NCI-H1436 treated with DMSO at 0.1 percent for 48 hours (cell line): Measurements from ENCODE around the gene BCO2.

Source experiments
- DNase-seq: peaks from one replicate; lab custom pipeline; 2025; lab: John Stamatoyannopoulos, UW

Gene BCO2

DNA sequence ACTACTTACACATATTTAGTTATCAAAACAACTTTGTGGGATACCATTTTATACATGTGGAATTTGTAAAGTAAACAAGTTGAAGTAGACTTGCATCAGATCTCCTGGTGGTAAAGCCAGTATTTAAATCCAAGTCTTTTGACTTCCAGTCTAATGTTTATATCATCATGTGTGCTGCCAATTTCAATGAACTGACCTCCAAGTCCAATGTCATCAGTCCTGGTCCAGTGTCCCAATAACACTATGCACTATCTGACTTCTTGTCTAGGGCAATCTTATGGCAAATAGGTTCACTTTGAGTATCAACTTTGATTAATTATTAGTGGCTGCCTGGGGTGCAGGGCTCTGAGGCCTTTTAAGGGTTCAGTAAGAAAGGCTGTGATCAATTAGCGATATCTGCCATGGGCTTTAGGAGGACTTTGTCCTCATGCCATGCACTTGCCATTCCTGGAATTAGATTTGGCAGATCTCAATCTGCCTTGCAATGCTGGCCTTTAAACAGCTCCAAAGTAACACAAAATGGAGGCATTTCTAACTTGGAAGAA, 41.3 kb downstream of the BCO2 start:
- DNase-seq: no peak

DNA sequence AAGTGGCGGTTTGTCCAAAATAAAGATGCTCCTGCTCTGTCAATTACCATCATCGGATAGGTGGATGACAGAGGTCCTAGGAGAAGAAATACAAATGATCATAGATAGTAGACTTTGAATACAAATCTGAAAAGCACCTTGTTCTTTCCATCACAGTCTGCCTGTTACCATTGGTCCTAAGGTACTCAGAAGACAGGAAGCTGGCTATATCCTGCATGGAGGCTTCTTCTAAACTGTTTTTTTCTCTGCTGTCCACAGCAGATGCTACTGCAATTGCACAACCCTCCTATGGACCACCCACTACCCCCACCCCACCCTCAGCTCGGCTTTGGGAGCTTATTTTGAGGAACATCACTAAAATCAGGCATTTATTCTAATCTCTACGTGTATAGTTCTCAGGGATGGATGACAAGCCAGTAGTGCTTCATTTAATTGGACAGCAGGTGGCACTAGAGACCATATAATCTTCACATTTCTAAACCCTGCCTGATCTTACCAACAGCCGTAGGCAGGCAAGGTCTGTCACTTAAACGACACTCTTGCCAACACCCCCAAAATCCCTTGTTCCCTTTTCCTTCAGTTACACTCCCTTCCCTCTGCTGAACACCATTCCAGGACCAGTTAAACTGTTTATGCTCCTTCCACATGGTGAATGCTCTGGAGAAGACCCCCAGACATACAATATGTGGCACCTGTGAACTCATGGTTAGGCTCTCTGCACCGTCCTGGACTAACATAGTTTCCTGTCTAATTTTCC, 44.3 kb downstream of the BCO2 start:
- peak; percentile 57 for DNase-seq

DNA sequence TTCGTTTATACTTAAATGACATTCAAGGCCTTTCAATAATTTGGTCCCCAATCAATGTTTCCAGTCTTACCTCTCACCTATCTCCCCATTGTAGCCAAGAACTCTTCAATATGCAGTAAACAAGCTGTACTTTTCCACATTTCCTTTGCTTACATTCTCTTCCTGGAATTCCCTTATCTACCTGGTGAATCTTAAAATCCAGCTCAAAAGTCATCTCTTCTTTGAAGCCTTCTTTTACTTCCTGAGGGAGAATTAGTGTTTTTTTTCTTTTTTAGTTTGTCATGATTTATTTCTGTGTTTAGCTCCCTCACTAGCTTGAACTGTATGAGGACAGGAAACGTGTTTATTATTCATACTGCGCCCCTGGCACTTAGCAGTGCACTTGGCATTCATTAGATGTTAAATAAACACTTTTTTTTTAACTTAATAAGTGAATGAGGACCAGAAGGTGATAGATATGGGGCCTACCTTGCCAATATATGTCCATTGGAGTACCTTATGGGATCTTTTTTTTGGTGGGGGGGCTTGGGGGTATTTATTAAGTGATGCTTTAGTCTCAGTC, 46.0 kb downstream of the BCO2 start:
- DNase-seq: no peak

DNA sequence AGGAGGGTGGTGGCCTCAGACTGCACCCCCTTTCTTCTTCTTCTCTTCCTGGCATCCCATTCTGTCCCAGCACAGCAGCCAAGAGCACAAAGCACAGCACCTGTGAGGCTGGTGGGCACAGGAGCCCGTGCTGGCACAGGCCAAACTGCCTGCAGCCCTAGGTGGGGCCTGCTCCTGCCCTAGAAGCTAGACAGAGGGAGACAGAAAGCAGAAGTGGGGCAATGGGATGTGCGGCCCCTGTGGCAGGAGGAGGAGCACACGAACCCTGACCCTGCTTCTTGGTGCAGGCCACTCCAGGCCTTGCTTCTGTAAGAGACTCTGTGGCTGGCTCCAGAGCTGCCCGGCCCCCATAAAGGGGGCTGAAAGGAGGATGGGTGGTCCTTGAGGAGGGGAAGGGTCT, 47.0 kb downstream of the BCO2 start:
- DNase-seq: no peak

DNA sequence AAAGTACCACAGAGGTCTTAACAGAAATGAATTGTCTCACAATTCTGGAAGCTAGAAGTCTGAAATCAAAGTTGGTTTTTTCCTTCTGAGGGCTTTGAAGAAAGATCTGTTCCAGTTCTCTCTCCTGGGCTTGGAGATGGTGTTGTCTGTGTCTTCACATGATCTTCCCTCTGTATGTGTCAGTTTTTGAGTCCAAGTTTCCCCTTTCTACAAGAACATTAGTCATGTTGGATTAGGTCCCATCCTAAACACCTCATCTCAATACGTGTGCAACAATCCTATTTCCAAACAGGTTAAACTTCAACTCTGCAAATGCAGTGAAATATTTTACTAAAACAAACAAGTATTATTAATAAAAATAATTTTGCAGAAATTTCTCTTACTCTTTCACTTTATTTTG, 47.8 kb downstream of the BCO2 start:
- DNase-seq: no peak

DNA sequence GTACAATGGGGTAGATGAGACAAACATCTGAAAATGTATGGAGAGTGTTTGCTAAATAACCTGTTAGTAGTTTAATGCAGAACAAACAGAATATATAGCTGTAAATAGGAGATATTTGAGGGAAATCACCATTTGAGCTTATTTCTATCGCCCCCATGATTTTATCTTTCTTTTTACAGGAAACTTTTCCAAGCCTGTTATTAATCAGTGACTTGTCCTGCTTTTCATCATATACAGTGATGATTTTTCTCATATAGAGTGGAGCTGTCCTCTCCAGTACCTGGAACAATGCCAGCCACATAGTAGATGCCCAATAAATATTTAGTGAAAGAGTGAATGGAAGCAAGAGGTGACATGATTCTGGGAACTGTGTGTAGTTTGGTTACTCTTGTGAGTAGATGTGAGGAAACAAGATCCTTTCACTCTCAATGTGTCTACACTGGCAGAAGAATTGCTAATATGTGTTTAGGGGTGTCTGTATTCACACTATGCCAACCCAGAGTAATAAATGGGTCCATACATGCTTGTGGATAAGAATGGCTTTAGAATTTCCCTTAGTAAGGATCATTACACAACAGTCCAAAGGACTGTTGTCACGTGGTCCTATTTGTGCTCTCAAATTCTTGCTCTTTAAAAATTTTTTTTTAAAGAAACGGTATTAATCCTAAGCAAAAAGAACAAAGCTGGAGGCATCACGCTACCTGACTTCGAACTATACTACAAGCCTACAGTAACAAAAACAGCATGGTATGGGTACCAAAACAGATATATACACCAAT, 48.6 kb downstream of the BCO2 start:
- DNase-seq: no peak

DNA sequence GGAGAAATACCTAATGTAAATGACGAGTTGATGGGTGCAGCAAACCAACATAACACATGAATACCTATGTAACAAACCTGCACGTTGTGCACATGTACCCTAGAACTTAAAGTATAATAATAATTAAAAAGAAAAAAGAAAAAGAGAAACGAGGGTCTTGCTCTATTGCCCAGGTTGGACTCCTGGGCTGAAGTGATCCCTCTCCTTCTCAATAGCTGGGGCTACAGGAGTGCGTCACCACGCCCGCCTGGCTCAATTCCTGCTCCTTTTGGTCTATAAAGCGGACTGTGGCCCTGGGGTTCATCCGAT, 50.4 kb downstream of the BCO2 start:
- no peak for DNase-seq

DNA sequence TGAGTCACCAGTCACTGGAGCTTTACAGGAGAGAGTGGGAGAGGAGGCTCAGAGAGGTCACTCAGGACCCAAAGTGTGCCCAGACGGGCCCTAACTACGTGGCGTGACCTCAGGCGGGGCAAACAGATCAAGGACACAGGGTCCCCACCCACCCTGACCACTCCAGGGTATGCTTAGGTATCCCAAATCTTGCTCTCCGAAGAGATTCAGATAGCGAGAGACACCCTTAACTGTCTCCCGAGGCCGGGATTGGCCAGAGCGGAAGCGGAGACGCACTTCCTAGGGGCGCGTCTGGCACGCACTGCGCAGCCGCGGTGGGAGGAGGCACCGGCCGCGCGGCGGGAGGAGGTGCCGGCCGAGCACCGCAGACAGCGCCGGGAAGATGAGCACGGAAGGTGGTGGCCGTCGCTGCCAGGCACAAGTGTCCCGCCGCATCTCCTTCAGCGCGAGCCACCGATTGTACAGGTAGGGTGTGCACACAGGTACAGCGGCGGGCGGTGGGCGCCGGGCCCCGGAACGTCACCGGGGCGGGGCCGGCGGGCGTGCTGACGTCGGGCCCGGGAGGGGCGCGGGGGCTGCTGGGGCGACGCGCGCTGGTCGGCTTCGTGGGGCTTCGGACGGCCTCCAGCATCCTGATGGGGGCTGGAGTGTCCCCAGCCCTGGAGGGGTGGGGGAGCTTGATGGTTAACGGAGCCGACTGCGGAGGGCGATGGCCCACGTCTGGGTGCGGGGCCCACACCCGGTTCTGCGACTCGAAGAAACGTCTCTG, 50.9 kb downstream of the BCO2 start, which contains the start of gene PTS:
Gene PTS, plus strand, starts transcription at position 367 of the 769 bp plus-strand sequence. Its CDS starts 16 bp downstream, at position 383.
- DNase-seq: peak; percentile 31

DNA sequence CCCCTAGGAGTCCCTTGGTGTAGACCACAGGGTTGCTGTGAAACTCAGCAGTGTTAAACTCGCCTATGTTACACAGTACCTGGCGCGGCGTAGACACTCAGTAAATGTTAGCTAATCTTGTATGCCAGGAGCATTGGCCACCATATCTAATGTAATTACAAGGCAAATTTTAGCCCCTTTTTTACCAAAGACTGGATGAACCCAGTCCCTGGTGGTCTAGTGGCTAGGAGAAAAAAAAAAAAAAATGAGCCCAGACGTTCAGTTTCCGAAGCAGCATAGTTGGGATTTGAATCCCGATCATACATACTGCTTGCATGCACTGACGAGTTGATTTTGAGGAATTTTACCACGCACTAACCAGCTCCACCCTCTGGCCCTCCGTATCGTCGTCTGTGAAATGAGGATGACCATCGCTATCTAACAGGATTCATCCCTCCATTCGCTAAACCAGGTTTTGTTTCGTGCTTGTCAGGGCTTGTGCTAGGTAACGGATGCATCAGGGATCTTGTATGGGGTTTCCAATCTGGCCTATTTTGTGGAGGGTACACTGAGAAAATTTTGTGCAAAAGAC, 51.6 kb downstream of the BCO2 start:
- DNase-seq: no peak

DNA sequence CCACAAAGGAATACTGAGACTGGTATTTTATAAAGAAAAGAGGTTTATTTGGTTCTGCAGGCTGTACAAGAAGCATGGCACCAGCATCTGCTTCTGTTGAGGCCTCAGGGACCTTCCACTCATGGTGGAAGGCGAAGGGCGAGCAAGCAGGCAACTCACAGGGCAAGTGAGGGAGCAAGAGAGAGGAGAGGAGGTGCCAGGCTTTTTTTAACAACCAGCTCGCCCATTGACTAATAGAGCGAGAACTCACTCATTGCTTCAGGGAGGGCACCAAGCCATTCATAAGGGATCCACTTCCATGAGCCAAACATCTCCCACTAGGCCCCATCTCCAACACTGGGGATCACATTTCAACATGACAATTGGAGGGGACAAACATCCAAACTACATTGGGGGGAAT, 52.2 kb downstream of the BCO2 start:
- DNase-seq: no peak

DNA sequence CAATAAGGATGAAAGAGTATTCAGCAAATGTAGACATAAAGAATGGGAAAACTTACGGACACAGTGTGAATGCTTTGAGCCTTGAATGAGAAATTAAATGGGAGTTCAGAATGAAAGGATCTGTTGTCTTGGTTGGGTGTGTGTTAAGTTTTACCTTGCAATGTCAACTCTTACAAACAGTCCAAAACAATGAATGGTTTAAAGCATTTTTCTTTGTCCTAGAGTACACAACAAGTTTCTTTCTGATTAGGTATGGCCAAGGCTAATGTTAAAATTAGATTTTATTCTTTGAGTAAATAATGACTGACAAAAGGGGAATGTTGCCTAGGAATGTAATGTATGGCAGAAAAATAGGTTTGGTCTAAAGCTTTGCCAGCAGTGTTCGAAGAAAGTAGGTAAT, 53.4 kb downstream of the BCO2 start:
- no peak for DNase-seq

DNA sequence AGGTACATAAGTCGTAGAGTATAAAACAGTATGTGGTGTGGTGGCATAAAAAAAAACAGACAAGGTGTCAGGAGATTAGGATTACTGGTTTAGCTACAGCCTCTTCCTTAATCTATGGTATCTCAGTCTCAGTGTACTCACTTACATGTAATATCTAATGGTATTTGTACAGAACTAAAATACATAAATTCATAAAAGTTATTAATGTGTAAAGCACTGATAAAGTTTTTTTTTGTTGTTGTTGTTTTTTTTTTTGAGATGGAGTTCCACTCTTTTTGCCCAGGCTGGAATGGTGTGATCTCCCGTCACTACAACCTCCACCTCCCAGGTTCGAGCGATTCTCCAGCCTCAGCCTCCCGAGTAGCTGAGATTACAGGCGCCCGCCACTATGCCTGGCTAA, 53.8 kb downstream of the BCO2 start:
- DNase-seq: no peak

DNA sequence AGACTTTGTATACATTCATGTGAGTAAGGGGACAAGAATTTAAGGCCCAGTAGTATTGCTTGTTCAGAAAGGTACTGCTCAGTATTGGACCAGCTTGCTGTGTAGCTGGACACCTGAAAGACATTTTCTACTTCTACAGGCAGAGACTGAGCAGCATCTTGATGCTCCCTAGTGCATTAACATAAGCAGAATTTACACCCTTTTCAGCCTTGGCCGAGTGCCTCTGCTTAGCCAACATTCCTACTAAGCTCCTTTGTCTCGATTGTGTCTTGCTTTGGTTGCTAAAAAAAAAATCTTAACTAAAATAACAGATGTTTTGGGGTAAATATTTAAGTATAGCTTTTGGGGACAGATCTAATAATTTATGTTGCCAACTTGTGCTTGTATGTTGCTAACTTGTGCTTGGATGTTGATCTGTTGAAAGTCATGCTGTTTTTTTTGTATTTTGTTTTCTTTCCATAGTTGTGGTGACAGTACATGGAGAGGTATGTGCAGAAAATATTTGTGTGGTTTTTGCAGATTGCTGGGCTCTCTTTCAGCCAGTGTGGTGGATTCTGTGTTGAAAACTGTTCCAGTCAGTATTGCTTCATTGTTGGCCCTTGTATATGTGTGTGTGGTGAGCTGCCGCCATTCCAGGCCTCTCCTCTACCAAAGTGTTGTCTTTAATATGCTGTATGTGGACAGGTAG, 54.6 kb downstream of the BCO2 start:
- DNase-seq: no peak

DNA sequence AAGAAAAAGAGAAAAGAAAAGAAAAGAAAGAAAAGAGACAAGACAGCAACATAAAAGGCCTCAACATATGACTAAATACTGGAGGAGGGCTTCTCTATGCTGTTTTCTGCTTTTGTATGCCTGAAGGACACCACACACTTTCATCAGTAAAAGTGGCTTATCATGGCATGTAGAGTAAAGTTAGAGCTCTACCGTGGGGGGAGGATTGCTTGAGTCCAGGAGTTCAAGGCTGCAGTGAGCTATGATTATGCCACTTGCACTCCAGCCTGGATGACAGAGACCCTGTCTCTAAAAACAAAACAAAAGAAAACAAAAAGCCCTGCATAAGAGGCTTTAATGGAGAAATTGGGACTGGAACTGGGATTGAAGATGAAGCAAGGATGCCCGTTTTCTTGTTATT, 56.6 kb downstream of the BCO2 start:
- no peak for DNase-seq

DNA sequence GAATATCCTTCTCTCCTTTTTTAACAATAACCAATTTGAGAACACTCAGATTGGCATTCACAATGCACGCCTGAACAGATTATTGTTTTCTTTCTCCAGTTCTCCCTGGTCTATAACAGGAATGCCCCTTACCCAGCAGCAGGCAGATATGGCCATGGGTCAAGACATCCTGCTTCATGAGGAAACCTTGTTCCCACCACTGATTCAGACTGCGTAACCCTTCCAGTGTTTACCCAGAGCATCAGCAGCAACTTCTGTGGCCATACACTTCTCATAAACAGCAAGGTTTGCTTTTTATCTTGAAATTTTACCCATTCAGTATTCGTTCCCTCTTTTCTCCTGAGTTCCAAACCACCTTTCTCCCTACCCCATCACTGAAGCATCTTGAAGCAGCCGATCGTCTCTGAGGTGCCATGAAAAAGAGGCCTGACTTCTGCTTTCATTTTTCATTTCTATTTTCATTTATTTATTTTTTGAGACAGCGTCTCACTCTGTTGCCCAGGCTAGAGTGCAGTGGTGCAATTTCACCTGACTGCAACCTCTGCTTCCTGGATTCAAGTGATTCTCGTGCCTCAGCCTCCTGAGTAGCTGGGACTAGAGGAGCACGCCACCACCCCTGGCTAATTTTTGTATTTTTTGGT, 60.6 kb downstream of the BCO2 start:
- DNase-seq: no peak

DNA sequence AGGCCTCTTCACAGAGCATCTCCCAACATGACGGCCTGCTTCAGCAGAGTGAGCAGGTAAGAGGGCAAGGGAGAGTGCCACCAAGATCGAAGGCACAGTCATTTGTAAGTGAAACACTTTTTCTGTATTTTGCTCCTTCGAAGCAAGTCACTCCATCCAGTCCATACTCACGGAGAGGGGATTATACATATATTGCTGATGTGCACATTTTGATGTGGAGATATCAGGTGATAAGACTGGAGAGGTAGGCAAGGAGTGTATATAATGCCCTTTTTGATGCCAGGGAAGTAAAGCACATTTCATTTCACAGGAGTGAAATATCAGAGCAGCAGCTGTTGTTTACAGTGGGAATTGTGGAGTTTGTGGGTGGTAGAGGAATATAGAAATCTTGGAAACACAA, 62.1 kb downstream of the BCO2 start:
- DNase-seq: no peak

DNA sequence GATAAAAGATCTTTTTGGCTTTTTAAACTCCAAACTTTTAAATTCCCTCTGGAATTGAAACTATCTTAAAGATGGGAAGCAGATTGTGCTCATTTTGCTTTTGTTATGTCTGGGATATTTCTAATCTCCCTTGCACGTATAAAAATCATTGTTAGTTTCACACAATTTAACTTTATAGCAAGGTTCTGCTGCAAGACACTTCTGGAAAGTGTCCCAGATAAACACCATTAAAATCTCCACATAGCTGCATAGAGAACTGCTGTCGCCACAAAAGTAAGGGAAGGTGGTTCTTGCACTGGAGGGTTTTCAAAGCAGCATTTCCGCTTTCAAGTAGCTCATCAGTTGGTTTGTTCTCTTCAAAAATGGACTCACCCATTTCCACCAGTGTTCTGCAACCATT, 62.7 kb downstream of the BCO2 start:
- no peak for DNase-seq

DNA sequence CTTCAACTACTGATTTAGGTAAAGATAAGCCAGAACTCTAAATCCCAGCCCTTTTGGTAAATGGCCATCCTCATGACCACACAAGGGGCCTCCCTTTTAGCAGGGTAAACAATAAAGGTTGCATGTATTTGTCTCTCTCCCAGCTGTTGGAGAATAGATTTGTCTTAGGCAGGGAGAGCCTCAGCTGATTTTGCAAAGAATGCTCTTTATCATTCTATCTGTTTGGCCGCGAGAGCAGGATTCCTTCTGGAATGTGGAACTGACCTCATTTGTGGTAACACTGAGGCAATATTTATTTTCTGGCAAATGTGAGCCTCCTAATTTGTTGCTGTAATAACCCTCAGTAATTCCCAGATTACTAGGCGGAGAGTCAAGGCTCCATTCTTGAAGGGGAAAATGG, 66.2 kb downstream of the BCO2 start:
- DNase-seq: no peak

DNA sequence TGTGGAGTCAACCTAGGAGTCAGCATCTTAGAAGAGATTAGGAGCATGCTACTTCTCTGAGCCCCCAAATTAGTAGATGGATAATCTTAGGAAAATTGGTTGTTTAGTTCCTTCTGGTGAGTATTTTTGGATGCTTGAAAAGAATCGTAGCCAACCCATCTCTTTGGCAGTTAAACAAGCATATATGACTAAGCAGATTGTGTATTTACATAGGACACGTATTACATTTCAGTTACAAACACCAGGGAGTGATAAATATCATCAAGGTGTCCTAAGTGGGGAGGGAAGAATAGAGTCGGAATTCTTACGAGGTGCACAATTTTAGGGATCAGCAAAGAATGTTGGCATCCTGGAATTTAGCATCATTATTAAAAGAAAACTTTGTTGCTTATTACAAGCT, 71.9 kb downstream of the BCO2 start:
- no peak for DNase-seq

DNA sequence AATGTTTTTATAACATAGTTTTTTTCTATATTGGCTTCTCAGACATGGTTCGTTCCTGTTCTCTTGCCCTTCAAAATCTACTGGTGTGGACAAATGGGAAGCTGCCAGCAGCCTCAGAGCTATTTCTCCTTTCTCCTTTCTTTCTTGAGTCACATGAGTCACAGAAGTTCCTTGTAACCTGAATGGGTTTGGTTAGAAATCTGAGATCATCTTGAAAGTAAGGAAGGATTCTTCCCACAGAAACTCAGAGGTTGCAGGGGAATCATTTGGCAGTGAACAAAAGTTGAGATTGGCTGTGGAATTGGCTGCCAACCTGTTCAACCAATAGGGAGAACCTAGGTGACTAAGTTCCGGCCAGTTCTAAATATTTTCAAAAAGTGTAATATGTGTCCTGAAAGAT, 72.9 kb downstream of the BCO2 start:
- no peak for DNase-seq
